GM12878 (cell line): ENCODE measurements around the gene TOX2.

Source experiments
- CTCF ChIP-seq, 3 experiments: IDR thresholded peaks in 2 of 3; conservative IDR thresholded peaks in 1 of 3; 2 replicates each; pipeline ENCODE4 v1.5.1; 2011; ENCODE audit warnings: low read depth in 3 of 3, low read length in 3 of 3, mild to moderate bottlenecking in 3 of 3, control low read depth in 2 of 3, moderate library complexity in 2 of 3, inconsistent platforms in 1 of 3, mixed read lengths in 1 of 3; ENCODE audit not compliant: control insufficient read depth in 2 of 3, insufficient read depth in 1 of 3; ENCODE audit errors: extremely low read depth in 1 of 3
- HDGF ChIP-seq: fragments of 450-650 bp; IDR thresholded peaks from 2 replicates; pipeline ENCODE4 v1.6.1; 2016; ENCODE audit warnings: antibody characterized with exemption
- NFIC ChIP-seq: IDR thresholded peaks from 2 replicates; pipeline ENCODE4 v1.6.1; 2012; ENCODE audit warnings: low read depth, mild to moderate bottlenecking, inconsistent platforms, low read length, moderate library complexity
- SMAD5 ChIP-seq: IDR thresholded peaks from 2 replicates; pipeline ENCODE4 v1.6.1; 2016; ENCODE audit warnings: antibody characterized with exemption, low read depth

GRCh38 chr20:44005661-44006060 is 91.0 kb downstream of the TOX2 start:
- TF ChIP-seq SMAD5 (no peak), NFIC (no peak), CTCF (IDR thresholded peaks at IDR 0.05 in 2 of 3, conservative IDR thresholded peaks at IDR 0.05 in 1 of 3; ENCODE audit: control insufficient read depth in 2 of 3, extremely low read depth in 1 of 3, insufficient read depth in 1 of 3, low read depth in 3 of 3, low read length in 3 of 3) (no peak), HDGF (no peak)
